ENCODE results near the gene KCP.

DNA sequence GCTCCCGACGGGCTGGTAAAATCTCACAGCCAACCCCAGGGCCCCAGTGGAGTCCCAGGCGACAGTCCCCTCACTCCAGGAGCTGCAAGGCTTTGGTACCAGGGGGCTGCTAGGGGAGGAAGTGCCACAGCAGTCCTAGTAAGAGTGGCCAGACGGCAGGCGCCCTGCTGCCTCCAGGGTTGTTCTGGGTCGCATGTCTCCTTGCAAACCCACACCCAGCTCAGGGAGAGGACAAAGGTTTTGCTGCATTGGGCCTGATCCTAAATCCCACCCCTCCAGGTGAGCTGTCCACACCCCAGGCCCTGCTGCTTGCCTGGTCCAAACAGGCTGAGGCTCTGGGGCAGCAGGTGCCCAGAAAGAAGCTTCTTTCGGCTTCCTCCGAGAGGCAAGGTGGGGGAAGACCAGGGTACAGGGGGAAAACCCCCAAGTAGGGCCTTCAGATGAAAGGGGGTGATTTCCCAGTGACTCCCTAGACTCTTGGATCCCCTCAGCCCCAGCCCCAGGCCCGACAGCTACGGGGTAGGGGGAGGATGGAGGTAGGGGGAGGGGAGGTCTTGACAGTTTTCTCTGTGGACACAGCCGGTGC, 4.2 kb upstream of the KCP start:
- TF ChIP-seq, protein P1, sequence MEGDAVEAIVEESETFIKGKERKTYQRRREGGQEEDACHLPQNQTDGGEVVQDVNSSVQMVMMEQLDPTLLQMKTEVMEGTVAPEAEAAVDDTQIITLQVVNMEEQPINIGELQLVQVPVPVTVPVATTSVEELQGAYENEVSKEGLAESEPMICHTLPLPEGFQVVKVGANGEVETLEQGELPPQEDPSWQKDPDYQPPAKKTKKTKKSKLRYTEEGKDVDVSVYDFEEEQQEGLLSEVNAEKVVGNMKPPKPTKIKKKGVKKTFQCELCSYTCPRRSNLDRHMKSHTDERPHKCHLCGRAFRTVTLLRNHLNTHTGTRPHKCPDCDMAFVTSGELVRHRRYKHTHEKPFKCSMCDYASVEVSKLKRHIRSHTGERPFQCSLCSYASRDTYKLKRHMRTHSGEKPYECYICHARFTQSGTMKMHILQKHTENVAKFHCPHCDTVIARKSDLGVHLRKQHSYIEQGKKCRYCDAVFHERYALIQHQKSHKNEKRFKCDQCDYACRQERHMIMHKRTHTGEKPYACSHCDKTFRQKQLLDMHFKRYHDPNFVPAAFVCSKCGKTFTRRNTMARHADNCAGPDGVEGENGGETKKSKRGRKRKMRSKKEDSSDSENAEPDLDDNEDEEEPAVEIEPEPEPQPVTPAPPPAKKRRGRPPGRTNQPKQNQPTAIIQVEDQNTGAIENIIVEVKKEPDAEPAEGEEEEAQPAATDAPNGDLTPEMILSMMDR (conservative IDR thresholded peaks at IDR 0.05; ENCODE audit: low read length) = 0 out of 2 replicates have a peak, but pooled peaks have one; percentile 19
- no peak for TF ChIP-seq EZH2phosphoT487 (IDR thresholded peaks at IDR 0.05; ENCODE audit: borderline replicate concordance, low read depth, low read length)
